K562 (cell line): ENCODE measurements around the gene ITGA11. TPM values are rescaled to one million over a fixed set of nuclear protein-coding genes. Genes with fewer than 3 reads are reported as not detected.

Source experiments
- ATAC-seq: fragments of 200-7000 bp; cut with Tn5 transposase; 3 replicates; pipeline ENCODE4 v1.9.1; 2020; ENCODE audit warnings: moderate library complexity
- BruUV-seq: library from RNA; stranded (reverse); fragments of 400-500 nt; replicated peaks from 2 replicates; lab custom pipeline; 2021; lab: Mats Ljungman, UMichigan
- CTCF ChIA-PET: fragments of 300-600 bp; formaldehyde crosslinking; extraction: SDS; loops from one replicate; lab custom pipeline; 2021; ENCODE audit warnings: low intra/inter-chr PET ratio; lab: Yijun Ruan, JAX
- POLR2A ChIA-PET: fragments of 300-600, 350-650 bp; sonication (Branson Sonifier 250); formaldehyde crosslinking; extraction: SDS; loops from one replicate; lab custom pipeline; 2021; ENCODE audit warnings: antibody characterized with exemption, inconsistent platforms; lab: Yijun Ruan, JAX
- DNase-seq, 4 experiments: peaks; one replicate each; pipeline versions ENCODE4 v3.0.0 to v3.0.0-alpha.2; 2011 to 2018; ENCODE audit warnings: low spot score in 3 of 4, mixed read lengths in 3 of 4; ENCODE audit errors: extremely low read depth in 1 of 4
- FAIRE-seq: peaks from 2 replicates; lab custom pipeline; 2011; peaks lifted over from hg19 to GRCh38; lab: Jason Lieb, UNC
- H2AFZ ChIP-seq: 2 replicates; pipeline ENCODE4 v1.6.0; 2011; ENCODE audit warnings: low read depth, low read length, control low read depth, inconsistent platforms
- H3K27ac ChIP-seq: fragments of 200-600 bp; 3 replicates; pipeline ENCODE4 v1.8.0; 2011; ENCODE audit warnings: low read depth, mild to moderate bottlenecking, control low read depth, inconsistent platforms, low read length, moderate library complexity, mixed read lengths; ENCODE audit errors: extremely low read depth
- H3K27me3 ChIP-seq, 2 experiments: fragments of 300-600 bp in 1 of 2; 2 replicates in 1 of 2; 3 replicates in 1 of 2; pipeline versions ENCODE4 v1.6.0 to v1.8.0; 2011; ENCODE audit warnings: inconsistent platforms in 2 of 2, low read length in 2 of 2, mild to moderate bottlenecking in 1 of 2, mixed read lengths in 1 of 2, moderate library complexity in 1 of 2; ENCODE audit not compliant: control insufficient read depth in 2 of 2, insufficient read depth in 2 of 2
- H3K36me3 ChIP-seq: fragments of 300-600 bp; 3 replicates; pipeline ENCODE4 v1.8.0; 2011; ENCODE audit warnings: mild to moderate bottlenecking, low read length, inconsistent platforms; ENCODE audit not compliant: control insufficient read depth, insufficient read depth
- H3K4me1 ChIP-seq, 2 experiments: fragments of 200-600 bp in 1 of 2; replicated peaks in 1 of 2; 2 replicates in 1 of 2; 3 replicates in 1 of 2; pipeline versions ENCODE4 v1.5.1 to v1.8.0; 2011; ENCODE audit warnings: inconsistent platforms in 2 of 2, low read length in 2 of 2, mild to moderate bottlenecking in 1 of 2, mixed read lengths in 1 of 2, moderate library complexity in 1 of 2; ENCODE audit not compliant: control insufficient read depth in 2 of 2, insufficient read depth in 2 of 2
- H3K4me2 ChIP-seq: 2 replicates; pipeline ENCODE4 v1.6.1; 2011; ENCODE audit warnings: low read length, control low read depth, inconsistent platforms, mixed read lengths; ENCODE audit not compliant: insufficient read depth
- H3K4me3 ChIP-seq: fragments of 200-600 bp; sonication (generic), shearing (Covaris generic); 2 replicates; pipeline ENCODE4 v1.5.1; 2016; ENCODE audit warnings: control low read depth, inconsistent platforms
- H3K79me2 ChIP-seq: fragments of 200-600 bp; 3 replicates; pipeline ENCODE4 v1.8.0; 2011; ENCODE audit warnings: low read length, inconsistent platforms; ENCODE audit not compliant: control insufficient read depth, insufficient read depth
- H3K9ac ChIP-seq, 2 experiments: 2 replicates each; pipeline versions ENCODE4 v1.6.0 to v1.6.1; 2011; ENCODE audit warnings: low read depth in 2 of 2, low read length in 2 of 2, control low read depth in 1 of 2, inconsistent platforms in 1 of 2, mild to moderate bottlenecking in 1 of 2, mixed read lengths in 1 of 2; ENCODE audit not compliant: insufficient read depth in 1 of 2
- H3K9me1 ChIP-seq: one replicate; pipeline ENCODE4 v1.6.0; 2011; ENCODE audit warnings: inconsistent platforms, mild to moderate bottlenecking, low read length, moderate library complexity; ENCODE audit not compliant: control insufficient read depth, insufficient read depth
- H3K9me3 ChIP-seq: replicated peaks from 2 replicates; pipeline ENCODE4 v1.5.1; 2011; ENCODE audit warnings: low read depth, low read length, inconsistent platforms; ENCODE audit not compliant: control insufficient read depth, insufficient read depth
- H4K20me1 ChIP-seq: replicated peaks from 2 replicates; pipeline ENCODE4 v1.6.1; 2011; ENCODE audit warnings: low read length, inconsistent platforms, mixed read lengths; ENCODE audit not compliant: control insufficient read depth, insufficient read depth
- DNMT1 ChIP-seq: fragments of 450-650 bp; IDR thresholded peaks from 2 replicates; pipeline ENCODE4 v1.6.1; 2016; ENCODE audit warnings: antibody characterized with exemption, mild to moderate bottlenecking
- FOSL1 ChIP-seq: fragments of 200-800 bp; sonication (Bioruptor generic); conservative IDR thresholded peaks from 2 replicates; pipeline ENCODE4 v1.6.1; 2016; ENCODE audit warnings: missing genetic modification characterization, missing compliant biosample characterization
- KDM4B ChIP-seq, 2 experiments: fragments of 450-650 bp in 1 of 2; sonication (generic) in 1 of 2; IDR thresholded peaks; 2 replicates each; pipeline ENCODE4 v1.6.1; 2016 to 2017; ENCODE audit warnings: borderline replicate concordance in 2 of 2, antibody characterized with exemption in 1 of 2, low read depth in 1 of 2, mild to moderate bottlenecking in 1 of 2
- MTA1 ChIP-seq: fragments of 450-650 bp; IDR thresholded peaks from 2 replicates; pipeline ENCODE4 v1.6.1; 2017; ENCODE audit warnings: borderline replicate concordance
- NEUROD1 ChIP-seq: fragments of 150-350 bp; IDR thresholded peaks from 2 replicates; pipeline ENCODE4 v1.6.1; 2014; ENCODE audit warnings: borderline replicate concordance, low read length, low read depth; ENCODE audit not compliant: partially characterized antibody
- POLR3A ChIP-seq: IDR thresholded peaks from 2 replicates; pipeline ENCODE4 v1.6.1; 2011; ENCODE audit warnings: borderline replicate concordance, mild to moderate bottlenecking, moderate library complexity; ENCODE audit not compliant: insufficient read length, insufficient read depth; ENCODE audit errors: extremely low read depth
- PYGO2 ChIP-seq: fragments of 450-650 bp; IDR thresholded peaks from 2 replicates; pipeline ENCODE4 v1.6.1; 2016; ENCODE audit warnings: mild to moderate bottlenecking, missing genetic modification characterization, moderate library complexity, missing compliant biosample characterization
- RBM22 ChIP-seq: fragments of 200-400 bp; formaldehyde crosslinking; IDR thresholded peaks from 2 replicates; pipeline ENCODE4 v1.6.1; 2018; ENCODE audit warnings: low read length, low read depth; ENCODE audit not compliant: poor library complexity, severe bottlenecking
- SIX5 ChIP-seq, 2 experiments: IDR thresholded peaks; 2 replicates each; pipeline ENCODE4 v1.6.1; 2011; ENCODE audit warnings: low read length in 2 of 2, borderline replicate concordance in 1 of 2, low read depth in 1 of 2, mild to moderate bottlenecking in 1 of 2, moderate library complexity in 1 of 2; ENCODE audit not compliant: insufficient read depth in 1 of 2
- SNIP1 ChIP-seq: fragments of 450-650 bp; IDR thresholded peaks from 2 replicates; pipeline ENCODE4 v1.7.1; 2017; ENCODE audit warnings: low read depth, mild to moderate bottlenecking
- TARDBP ChIP-seq: fragments of 450-650 bp; IDR thresholded peaks from 2 replicates; pipeline ENCODE4 v1.6.1; 2016
- ZNF224 ChIP-seq: sonication (generic); formaldehyde crosslinking; IDR thresholded peaks from 2 replicates; pipeline ENCODE4 v1.8.0; 2022; ENCODE audit warnings: mild to moderate bottlenecking, missing genetic modification reagents
- ZNF354B ChIP-seq: fragments of 250-450 bp; sonication (Bioruptor Pico); IDR thresholded peaks from 2 replicates; pipeline ENCODE4 v1.4.0; 2020
- ZNF75A ChIP-seq: fragments of 450-650 bp; formaldehyde crosslinking; IDR thresholded peaks from 2 replicates; pipeline ENCODE4 v1.4.0; 2020; ENCODE audit warnings: mild to moderate bottlenecking
- WGBS: fragments of 100-300 bp; shearing (Covaris generic); methylation state at CpG from one replicate; pipeline ENCODE4 v1.1.6; 2016; ENCODE audit warnings: low coverage, mixed read lengths; ENCODE audit not compliant: insufficient coverage; ENCODE audit errors: missing lambda C conversion rate; 5-methylcytosine and 5-hydroxymethylcytosine counted together
- in situ Hi-C: fragments of 300-500 bp; cut with MboI; formaldehyde crosslinking; loops from 4 replicates; pipeline ENCODE4 v1.15.0; 2018; ENCODE audit warnings: inconsistent platforms, mixed read lengths
- intact Hi-C: fragments of 100-400 bp; cut with micrococcal nuclease; formaldehyde crosslinking; loops from 2 replicates; pipeline ENCODE4 v1.14.2; 2022
- polyA plus RNA-seq, 8 experiments: library from polyadenylated mRNA; depleted of rRNA in 4 of 8; stranded (reverse) in 5 of 8; unstranded in 3 of 8; fragments of >200 nt; fragmentation: Nextera tagmentation in 2 of 8; fragmentation: Illumina TruSeq in 1 of 8; extraction: Ambion mirVana in 2 of 8; extraction: Trizol in 1 of 8; gene quantifications; 2 replicates each; pipeline versions ENCODE4 v1.2.1 to v1.2.3, GENCODE V29; 2011 to 2014; ENCODE audit warnings: inconsistent platforms in 1 of 8, missing spikeins in 1 of 8
- total RNA-seq, 7 experiments: library from RNA; depleted of rRNA in 6 of 7; stranded (reverse); fragments of >200 nt in 6 of 7; fragmentation: Illumina TruSeq in 2 of 7; extraction: Trizol in 2 of 7; gene quantifications; 2 replicates each; pipeline versions ENCODE4 v1.2.1 to v1.2.3, GENCODE V29; 2011 to 2021; ENCODE audit warnings: low replicate concordance in 1 of 7
- TF ChIP-seq, protein P1 (sequence below), 2 experiments: fragments of 250-450 bp in 1 of 2; fragments of 450-650 bp in 1 of 2; sonication (Bioruptor Pico) in 1 of 2; IDR thresholded peaks; 2 replicates each; pipeline versions ENCODE4 v1.6.1 to v1.8.0; 2016 to 2021; ENCODE audit warnings: mild to moderate bottlenecking in 2 of 2, moderate library complexity in 2 of 2, missing compliant biosample characterization in 1 of 2, missing genetic modification characterization in 1 of 2
- TF ChIP-seq, protein P2 (sequence below), 2 experiments: fragments of 450-650 bp in 1 of 2; sonication (generic) in 1 of 2; formaldehyde crosslinking in 1 of 2; IDR thresholded peaks in 1 of 2; conservative IDR thresholded peaks in 1 of 2; 2 replicates each; pipeline versions ENCODE4 v1.6.1 to v1.8.1; 2016 to 2023; ENCODE audit warnings: mild to moderate bottlenecking in 2 of 2, moderate library complexity in 2 of 2, inconsistent platforms in 1 of 2, missing genetic modification reagents in 1 of 2
- TF ChIP-seq, protein P3 (sequence below): sonication (generic); formaldehyde crosslinking; IDR thresholded peaks from 2 replicates; pipeline ENCODE4 v1.8.1; 2023; ENCODE audit warnings: missing genetic modification reagents, mild to moderate bottlenecking, borderline replicate concordance

The ITGA11 gene
- total and polyA plus RNA-seq, 9 of the 15 experiments (the other 6 are each of a cell fraction or from before 2014, with no cell fraction given), result 0.01 TPM; not detected in 8

- in situ Hi-C loops (no loop called here), intact Hi-C loops (no loop called here)
- Histone ChIP-seq H3K79me2 (no peaks in the 10 kb centered on the region), H3K9ac (no peak overlapping the region), H3K36me3 (no peaks in the 10 kb centered on the region), H2AFZ (no peak overlapping the region), H3K4me1 (no peaks in the 10 kb centered on the region), H3K9me3 (no peaks in the 10 kb centered on the region), H3K9me1 (no peaks in the 10 kb centered on the region), H3K27ac (no peak overlapping the region), H4K20me1 (no peaks in the 10 kb centered on the region), H3K4me2 (no peak overlapping the region), H3K4me3 (no peak overlapping the region), H3K27me3 (peaks cover 0 to 6% of the 10 kb centered on the region in 2 experiments; a peak in 1 of 5 replicates)
- ChIA-PET CTCF (no interaction called here), POLR2A (no interaction called here)
- 0% methylated on average over 3 of the region's 3 CpGs for WGBS
- FAIRE-seq, result no peak
- no peak for DNase-seq
- no TSS peak for BruUV-seq
- ATAC-seq, result no peak
- TF ChIP-seq PYGO2 (no peak), ZNF75A (CRISPR knock-in tag) (no peak), POLR3A (no peak), NEUROD1 (no peak), ZNF224 (CRISPR knock-in tag) (no peak), RBM22 (no peak), TARDBP (no peak), FOSL1 (tag) (peak; percentile 48; the same call in 1 of the 2 replicates), ZNF354B (CRISPR knock-in tag) (no peak), SNIP1 (no peak), KDM4B (IDR thresholded peaks at IDR 0.05; ENCODE audit: borderline replicate concordance in 2 of 2, low read depth in 1 of 2) (no peak), SIX5 (IDR thresholded peaks at IDR 0.05; ENCODE audit: borderline replicate concordance in 1 of 2, insufficient read depth in 1 of 2, low read depth in 1 of 2, low read length in 2 of 2) (no peak), DNMT1 (no peak), MTA1 (no peak)
- TF ChIP-seq, protein P1, sequence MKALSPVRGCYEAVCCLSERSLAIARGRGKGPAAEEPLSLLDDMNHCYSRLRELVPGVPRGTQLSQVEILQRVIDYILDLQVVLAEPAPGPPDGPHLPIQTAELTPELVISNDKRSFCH (CRISPR knock-in tag; IDR thresholded peaks at IDR 0.05), result no peak
- TF ChIP-seq, protein P1 (tag; IDR thresholded peaks at IDR 0.05), result no peak
- TF ChIP-seq, protein P2, sequence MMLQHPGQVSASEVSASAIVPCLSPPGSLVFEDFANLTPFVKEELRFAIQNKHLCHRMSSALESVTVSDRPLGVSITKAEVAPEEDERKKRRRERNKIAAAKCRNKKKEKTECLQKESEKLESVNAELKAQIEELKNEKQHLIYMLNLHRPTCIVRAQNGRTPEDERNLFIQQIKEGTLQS (IDR thresholded peaks at IDR 0.05), result peak; percentile 37
- TF ChIP-seq, protein P2 (CRISPR knock-in tag; conservative IDR thresholded peaks at IDR 0.05), result no peak
- TF ChIP-seq, protein P3, sequence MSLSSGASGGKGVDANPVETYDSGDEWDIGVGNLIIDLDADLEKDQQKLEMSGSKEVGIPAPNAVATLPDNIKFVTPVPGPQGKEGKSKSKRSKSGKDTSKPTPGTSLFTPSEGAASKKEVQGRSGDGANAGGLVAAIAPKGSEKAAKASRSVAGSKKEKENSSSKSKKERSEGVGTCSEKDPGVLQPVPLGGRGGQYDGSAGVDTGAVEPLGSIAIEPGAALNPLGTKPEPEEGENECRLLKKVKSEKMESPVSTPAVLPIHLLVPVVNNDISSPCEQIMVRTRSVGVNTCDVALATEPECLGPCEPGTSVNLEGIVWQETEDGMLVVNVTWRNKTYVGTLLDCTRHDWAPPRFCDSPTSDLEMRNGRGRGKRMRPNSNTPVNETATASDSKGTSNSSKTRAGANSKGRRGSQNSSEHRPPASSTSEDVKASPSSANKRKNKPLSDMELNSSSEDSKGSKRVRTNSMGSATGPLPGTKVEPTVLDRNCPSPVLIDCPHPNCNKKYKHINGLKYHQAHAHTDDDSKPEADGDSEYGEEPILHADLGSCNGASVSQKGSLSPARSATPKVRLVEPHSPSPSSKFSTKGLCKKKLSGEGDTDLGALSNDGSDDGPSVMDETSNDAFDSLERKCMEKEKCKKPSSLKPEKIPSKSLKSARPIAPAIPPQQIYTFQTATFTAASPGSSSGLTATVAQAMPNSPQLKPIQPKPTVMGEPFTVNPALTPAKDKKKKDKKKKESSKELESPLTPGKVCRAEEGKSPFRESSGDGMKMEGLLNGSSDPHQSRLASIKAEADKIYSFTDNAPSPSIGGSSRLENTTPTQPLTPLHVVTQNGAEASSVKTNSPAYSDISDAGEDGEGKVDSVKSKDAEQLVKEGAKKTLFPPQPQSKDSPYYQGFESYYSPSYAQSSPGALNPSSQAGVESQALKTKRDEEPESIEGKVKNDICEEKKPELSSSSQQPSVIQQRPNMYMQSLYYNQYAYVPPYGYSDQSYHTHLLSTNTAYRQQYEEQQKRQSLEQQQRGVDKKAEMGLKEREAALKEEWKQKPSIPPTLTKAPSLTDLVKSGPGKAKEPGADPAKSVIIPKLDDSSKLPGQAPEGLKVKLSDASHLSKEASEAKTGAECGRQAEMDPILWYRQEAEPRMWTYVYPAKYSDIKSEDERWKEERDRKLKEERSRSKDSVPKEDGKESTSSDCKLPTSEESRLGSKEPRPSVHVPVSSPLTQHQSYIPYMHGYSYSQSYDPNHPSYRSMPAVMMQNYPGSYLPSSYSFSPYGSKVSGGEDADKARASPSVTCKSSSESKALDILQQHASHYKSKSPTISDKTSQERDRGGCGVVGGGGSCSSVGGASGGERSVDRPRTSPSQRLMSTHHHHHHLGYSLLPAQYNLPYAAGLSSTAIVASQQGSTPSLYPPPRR (CRISPR knock-in tag), result no peak
Observed at GRCh38 chr15:68447209-68447608, 15.2 kb upstream of the ITGA11 start.
